A673 (cell line): ENCODE measurements around the gene HDAC8.
"Not testable (repeated sequence)": the region's sequence is repeated elsewhere in the genome, so short reads cannot be mapped to it uniquely, and the experiment has no call there.

ENCODE experiments used
- EZH2 ChIP-seq: fragments of 200-600 bp; sonication (generic); IDR thresholded peaks from 2 replicates; pipeline ENCODE4 v1.6.1; 2017; ENCODE audit warnings: borderline replicate concordance, low read depth, mild to moderate bottlenecking, mixed read lengths, antibody characterized with exemption, low read length; ENCODE audit not compliant: poor library complexity, severe bottlenecking
- TF ChIP-seq, protein P1 (sequence below): fragments of 300-800, 200-600 bp; sonication (generic); conservative IDR thresholded peaks from 2 replicates; pipeline ENCODE4 v1.5.1; 2017; ENCODE audit warnings: low read depth, mild to moderate bottlenecking, antibody characterized with exemption, low read length, moderate library complexity, mixed read lengths

DNA sequence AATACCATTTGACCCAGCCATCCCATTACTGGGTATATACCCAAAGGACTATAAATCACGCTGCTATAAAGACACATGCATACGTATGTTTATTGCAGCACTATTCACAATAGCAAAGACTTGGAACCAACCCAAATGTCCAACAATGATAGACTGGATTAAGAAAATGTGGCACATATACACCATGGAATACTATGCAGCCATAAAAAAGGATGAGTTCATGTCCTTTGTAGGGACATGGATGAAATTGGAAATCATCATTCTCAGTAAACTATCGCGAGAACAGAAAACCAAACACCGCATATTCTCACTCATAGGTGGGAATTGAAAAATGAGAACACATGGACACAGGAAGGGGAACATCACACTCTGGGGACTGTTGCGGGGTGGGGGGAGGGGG is 82.4 kb downstream of the HDAC8 start:
- TF ChIP-seq, protein P1, sequence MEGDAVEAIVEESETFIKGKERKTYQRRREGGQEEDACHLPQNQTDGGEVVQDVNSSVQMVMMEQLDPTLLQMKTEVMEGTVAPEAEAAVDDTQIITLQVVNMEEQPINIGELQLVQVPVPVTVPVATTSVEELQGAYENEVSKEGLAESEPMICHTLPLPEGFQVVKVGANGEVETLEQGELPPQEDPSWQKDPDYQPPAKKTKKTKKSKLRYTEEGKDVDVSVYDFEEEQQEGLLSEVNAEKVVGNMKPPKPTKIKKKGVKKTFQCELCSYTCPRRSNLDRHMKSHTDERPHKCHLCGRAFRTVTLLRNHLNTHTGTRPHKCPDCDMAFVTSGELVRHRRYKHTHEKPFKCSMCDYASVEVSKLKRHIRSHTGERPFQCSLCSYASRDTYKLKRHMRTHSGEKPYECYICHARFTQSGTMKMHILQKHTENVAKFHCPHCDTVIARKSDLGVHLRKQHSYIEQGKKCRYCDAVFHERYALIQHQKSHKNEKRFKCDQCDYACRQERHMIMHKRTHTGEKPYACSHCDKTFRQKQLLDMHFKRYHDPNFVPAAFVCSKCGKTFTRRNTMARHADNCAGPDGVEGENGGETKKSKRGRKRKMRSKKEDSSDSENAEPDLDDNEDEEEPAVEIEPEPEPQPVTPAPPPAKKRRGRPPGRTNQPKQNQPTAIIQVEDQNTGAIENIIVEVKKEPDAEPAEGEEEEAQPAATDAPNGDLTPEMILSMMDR: not testable (repeated sequence)
- not testable (repeated sequence) for TF ChIP-seq EZH2
